MCF 10A (cell line): ENCODE measurements around the gene CNPY1. TPM values are rescaled to one million over a fixed set of nuclear protein-coding genes. Genes with fewer than 3 reads are reported as not detected.

Experiments
- BruUV-seq: library from RNA; stranded (reverse); fragments of 400-500 nt; replicated peaks from 2 replicates; lab custom pipeline; 2021; lab: Mats Ljungman, UMichigan
- CTCF ChIA-PET: fragments of 300-600 bp; sonication (Branson Sonifier 250); formaldehyde crosslinking; extraction: SDS; loops from one replicate; lab custom pipeline; 2021; ENCODE audit warnings: antibody characterized with exemption, inconsistent platforms; lab: Yijun Ruan, JAX
- POLR2A ChIA-PET: fragments of 300-600, 350-650 bp; sonication (Branson Sonifier 250); formaldehyde crosslinking; extraction: SDS; loops from one replicate; lab custom pipeline; 2020; ENCODE audit warnings: antibody characterized with exemption, inconsistent platforms; lab: Yijun Ruan, JAX
- DNase-seq: peaks from one replicate; pipeline ENCODE4 v3.0.0-alpha.2; 2018; ENCODE audit not compliant: unreplicated experiment
- H3K27ac Mint-ChIP-seq: one replicate; pipeline ENCODE4 v1.8.0; 2022; ENCODE audit warnings: mild to moderate bottlenecking, low read depth, mixed read lengths; ENCODE audit not compliant: unreplicated experiment
- H3K27me3 Mint-ChIP-seq: one replicate; pipeline ENCODE4 v1.8.0; 2022; ENCODE audit warnings: mixed read lengths; ENCODE audit not compliant: insufficient read depth, unreplicated experiment
- H3K36me3 Mint-ChIP-seq: one replicate; pipeline ENCODE4 v1.8.0; 2022; ENCODE audit warnings: mild to moderate bottlenecking, moderate library complexity, mixed read lengths; ENCODE audit not compliant: insufficient read depth, unreplicated experiment
- H3K4me1 Mint-ChIP-seq: one replicate; pipeline ENCODE4 v1.8.0; 2022; ENCODE audit warnings: mixed read lengths; ENCODE audit not compliant: insufficient read depth, unreplicated experiment
- H3K4me3 Mint-ChIP-seq: one replicate; pipeline ENCODE4 v1.8.0; 2022; ENCODE audit warnings: mild to moderate bottlenecking, moderate library complexity, mixed read lengths; ENCODE audit not compliant: unreplicated experiment
- H3K9me3 Mint-ChIP-seq: one replicate; pipeline ENCODE4 v1.8.0; 2022; ENCODE audit warnings: mixed read lengths; ENCODE audit not compliant: unreplicated experiment
- CTCF ChIP-seq: fragments of 200-600 bp; IDR thresholded peaks from one replicate; pipeline ENCODE4 v1.8.0; 2022; ENCODE audit warnings: antibody characterized with exemption, mild to moderate bottlenecking; ENCODE audit not compliant: unreplicated experiment
- intact Hi-C: fragments of 100-400 bp; cut with micrococcal nuclease; formaldehyde crosslinking; loops from 2 replicates; pipeline ENCODE4 v1.14.1; 2022
- total RNA-seq: library from RNA; stranded (reverse); gene quantifications from 2 replicates; pipeline ENCODE4 v1.2.3, GENCODE V29; 2022

The CNPY1 gene
- total RNA-seq, 1 experiment from 2014 or later, result not detected

DNA sequence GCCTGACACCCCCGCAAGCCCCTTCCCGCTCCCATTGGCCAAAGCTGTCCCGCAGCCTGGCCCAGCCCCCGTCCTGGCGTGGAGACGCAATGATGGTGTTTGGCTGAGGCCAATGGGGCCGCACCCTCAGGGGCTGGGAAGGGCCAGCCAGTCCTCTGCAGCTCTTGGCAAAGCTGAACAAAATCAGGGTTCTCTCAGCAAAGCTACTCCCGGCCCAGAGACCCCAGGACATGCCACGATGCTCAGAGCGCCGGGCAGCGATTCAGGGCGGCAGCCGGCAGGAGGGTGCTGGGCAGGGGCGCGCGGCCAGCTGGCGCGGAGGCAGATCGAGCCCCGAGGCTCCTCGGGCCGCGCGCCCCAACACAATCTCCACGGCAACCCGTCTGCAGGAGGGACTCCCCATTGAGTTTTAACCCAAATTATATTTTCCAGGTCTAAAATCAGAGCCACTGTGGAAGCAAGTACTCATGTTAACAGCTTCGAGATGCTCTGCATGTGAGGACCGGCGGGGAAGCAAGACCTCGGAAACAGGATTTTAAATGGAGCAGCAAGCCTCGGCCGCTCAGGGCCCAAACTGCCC lies 8.8 kb upstream of the CNPY1 start:
- POLR2A ChIA-PET, result no interaction called here
- no TSS peak for BruUV-seq
- DNase-seq, result no peak
- intact Hi-C loops, result no loop called here
- TF ChIP-seq CTCF, result no peak
- peaks cover 8% of the 10 kb centered on the region for H3K9me3 Mint-ChIP-seq
- no peaks in the 10 kb centered on the region for H3K4me1 Mint-ChIP-seq
- no peaks in the 10 kb centered on the region for H3K27me3 Mint-ChIP-seq
- CTCF ChIA-PET, result no interaction called here
- H3K36me3 Mint-ChIP-seq, result no peaks in the 10 kb centered on the region
- H3K4me3 Mint-ChIP-seq, result no peak overlapping the region
- H3K27ac Mint-ChIP-seq, result no peak overlapping the region

DNA sequence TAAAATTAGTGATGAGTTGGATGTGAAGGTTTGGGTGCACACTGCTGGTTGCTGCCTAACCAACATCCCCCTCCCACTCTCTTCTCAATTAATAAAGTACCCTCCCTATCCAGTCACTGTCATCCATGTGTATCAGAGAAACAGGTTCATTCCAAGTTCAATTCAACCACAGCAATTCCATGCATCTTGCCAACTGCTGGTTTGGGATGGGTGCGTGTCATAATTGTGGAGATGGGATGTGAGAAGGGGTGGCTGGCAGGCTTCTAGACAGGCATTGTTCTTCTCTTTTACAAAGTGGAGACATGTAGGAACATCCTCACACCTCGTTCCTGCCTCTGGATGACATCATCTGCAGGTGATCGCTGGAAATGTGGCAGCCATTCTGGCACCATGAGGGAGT lies 7.5 kb upstream of the CNPY1 start:
- intact Hi-C loops, result no loop called here
- ChIA-PET CTCF (interaction anchor here (0.7 kb wide), 1 partner anchor 934 kb away, joined by 3 read pairs; no protein-coding TSS in a partner anchor), POLR2A (no interaction called here)
- no peaks in the 10 kb centered on the region for H3K4me1 Mint-ChIP-seq
- no peaks in the 10 kb centered on the region for H3K36me3 Mint-ChIP-seq
- TF ChIP-seq CTCF, result no peak
- no peak for DNase-seq
- no peak overlapping the region for H3K4me3 Mint-ChIP-seq
- no TSS peak for BruUV-seq
- no peaks in the 10 kb centered on the region for H3K27me3 Mint-ChIP-seq
- no peak overlapping the region for H3K27ac Mint-ChIP-seq
- H3K9me3 Mint-ChIP-seq, result peaks cover 8% of the 10 kb centered on the region

- BruUV-seq, result no TSS peak
- TF ChIP-seq CTCF, result no peak
- Mint-ChIP-seq H3K4me3 (no peak overlapping the region), H3K27me3 (no peaks in the 10 kb centered on the region), H3K9me3 (peaks cover 8% of the 10 kb centered on the region), H3K36me3 (no peaks in the 10 kb centered on the region), H3K27ac (no peak overlapping the region), H3K4me1 (peaks cover 1% of the 10 kb centered on the region)
- peak; percentile 24 for DNase-seq
- intact Hi-C loops, result no loop called here
- CTCF ChIA-PET, result no interaction called here
- POLR2A ChIA-PET, result interaction anchor here (0.6 kb wide), 2 partner anchors 18 to 1799 kb away, joined by 3 read pairs; no protein-coding TSS in a partner anchor
Observed at GRCh38 chr7:155551785-155552611, 5.6 kb upstream of the CNPY1 start.

GRCh38 chr7:155550916-155551315 lies 4.6 kb upstream of the CNPY1 start:
- Mint-ChIP-seq H3K36me3 (no peaks in the 10 kb centered on the region), H3K9me3 (peaks cover 8% of the 10 kb centered on the region), H3K27me3 (no peaks in the 10 kb centered on the region), H3K27ac (no peak overlapping the region), H3K4me1 (peaks cover 6% of the 10 kb centered on the region), H3K4me3 (no peak overlapping the region)
- DNase-seq, result no peak
- CTCF ChIA-PET, result no interaction called here
- no TSS peak for BruUV-seq
- TF ChIP-seq CTCF, result no peak
- POLR2A ChIA-PET, result no interaction called here
- intact Hi-C loops, result no loop called here
